Kidney epithelial cell (primary cell): ENCODE measurements around the gene EFNA1. TPM values are rescaled to one million over a fixed set of nuclear protein-coding genes. Genes with fewer than 3 reads are reported as not detected.

ENCODE experiments used
- DNase-seq: peaks from one replicate; pipeline ENCODE4 v3.0.0-alpha.2; 2010; ENCODE audit warnings: low read depth
- H3K27me3 ChIP-seq: 2 replicates; pipeline ENCODE4 v1.6.0; 2011; ENCODE audit warnings: low read length; ENCODE audit not compliant: control insufficient read depth, insufficient read depth
- H3K36me3 ChIP-seq: 2 replicates; pipeline ENCODE4 v1.5.1; 2011; ENCODE audit warnings: low read length; ENCODE audit not compliant: control insufficient read depth, insufficient read depth
- H3K4me3 ChIP-seq: 2 replicates; pipeline ENCODE4 v1.5.1; 2011; ENCODE audit warnings: low read depth, mild to moderate bottlenecking, control low read depth, low read length
- total RNA-seq: library from RNA; depleted of rRNA; stranded (reverse); fragments of >200 nt; gene quantifications from 2 replicates; pipeline ENCODE4 v1.2.3, GENCODE V29; 2015
- TF ChIP-seq, protein P1 (sequence below): IDR thresholded peaks from 2 replicates; pipeline ENCODE4 v1.5.1; 2011; ENCODE audit warnings: mild to moderate bottlenecking, moderate library complexity, low read length, control low read depth, inconsistent platforms; ENCODE audit not compliant: insufficient read depth, poor library complexity, severe bottlenecking

Gene EFNA1
- total RNA-seq, 1 donor from 2014 or later = 126 TPM

- DNase-seq = no peak
- peaks cover 6% of the 10 kb centered on the region for H3K36me3 ChIP-seq
- TF ChIP-seq, protein P1, sequence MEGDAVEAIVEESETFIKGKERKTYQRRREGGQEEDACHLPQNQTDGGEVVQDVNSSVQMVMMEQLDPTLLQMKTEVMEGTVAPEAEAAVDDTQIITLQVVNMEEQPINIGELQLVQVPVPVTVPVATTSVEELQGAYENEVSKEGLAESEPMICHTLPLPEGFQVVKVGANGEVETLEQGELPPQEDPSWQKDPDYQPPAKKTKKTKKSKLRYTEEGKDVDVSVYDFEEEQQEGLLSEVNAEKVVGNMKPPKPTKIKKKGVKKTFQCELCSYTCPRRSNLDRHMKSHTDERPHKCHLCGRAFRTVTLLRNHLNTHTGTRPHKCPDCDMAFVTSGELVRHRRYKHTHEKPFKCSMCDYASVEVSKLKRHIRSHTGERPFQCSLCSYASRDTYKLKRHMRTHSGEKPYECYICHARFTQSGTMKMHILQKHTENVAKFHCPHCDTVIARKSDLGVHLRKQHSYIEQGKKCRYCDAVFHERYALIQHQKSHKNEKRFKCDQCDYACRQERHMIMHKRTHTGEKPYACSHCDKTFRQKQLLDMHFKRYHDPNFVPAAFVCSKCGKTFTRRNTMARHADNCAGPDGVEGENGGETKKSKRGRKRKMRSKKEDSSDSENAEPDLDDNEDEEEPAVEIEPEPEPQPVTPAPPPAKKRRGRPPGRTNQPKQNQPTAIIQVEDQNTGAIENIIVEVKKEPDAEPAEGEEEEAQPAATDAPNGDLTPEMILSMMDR = no peak
- no peaks in the 10 kb centered on the region for H3K27me3 ChIP-seq
- no peak overlapping the region for H3K4me3 ChIP-seq
These were observed 56.1 kb downstream of the EFNA1 start for GRCh38 chr1:155183775-155184221.

GRCh38 chr1:155184351-155184811, 56.7 kb downstream of the EFNA1 start:
- peaks cover 6% of the 10 kb centered on the region for H3K36me3 ChIP-seq
- no peak for DNase-seq
- TF ChIP-seq, protein P1 = no peak

More at GRCh38 chr1:155184351-155184811, 56.7 kb downstream of the EFNA1 start:
- H3K27me3 ChIP-seq = no peaks in the 10 kb centered on the region
- H3K4me3 ChIP-seq = no peak overlapping the region

Other genes starting within 250 kb of the EFNA1 start
- 9.7 and 13.6 TPM in 2 replicates for gene PMVK, start 191.2 kb upstream of the EFNA1 start, total RNA-seq
- 88.2 and 102 TPM in 2 replicates for gene PBXIP1, start 171.8 kb upstream of the EFNA1 start, total RNA-seq
- gene PYGO2, start 166.1 kb upstream of the EFNA1 start, total RNA-seq = 21.2 and 27.8 TPM in 2 replicates
- 176 and 183 TPM in 2 replicates for gene SHC1, start 157.1 kb upstream of the EFNA1 start, total RNA-seq
- 67.4 and 72.4 TPM in 2 replicates for gene CKS1B, start 153.2 kb upstream of the EFNA1 start, total RNA-seq
- 53.0 and 60.9 TPM in 2 replicates for gene FLAD1, start 144.5 kb upstream of the EFNA1 start, total RNA-seq
- 1.6 TPM in 1 of 2 replicates, not detected in the other for gene LENEP, start 134.3 kb upstream of the EFNA1 start, total RNA-seq
- 28.0 and 40.3 TPM in 2 replicates for gene ZBTB7B, start 125.1 kb upstream of the EFNA1 start, total RNA-seq
- 0.27 TPM in 1 of 2 replicates, not detected in the other for gene DCST2, start 94.1 kb upstream of the EFNA1 start, total RNA-seq
- gene DCST1, start 94.1 kb upstream of the EFNA1 start, total RNA-seq = not detected in 2 replicates
- gene ADAM15, start 76.6 kb upstream of the EFNA1 start, total RNA-seq = 186 and 209 TPM in 2 replicates
- gene EFNA4, start 64.1 kb upstream of the EFNA1 start, total RNA-seq = 16.8 and 19.9 TPM in 2 replicates
- gene EFNA3, start 49.0 kb upstream of the EFNA1 start, total RNA-seq = 1.6 and 1.7 TPM in 2 replicates
- 26.6 and 28.7 TPM in 2 replicates for gene SLC50A1, start 8.0 kb downstream of the EFNA1 start, total RNA-seq
- gene DPM3, start 12.7 kb downstream of the EFNA1 start, total RNA-seq = 36.4 and 74.9 TPM in 2 replicates
- 207 and 241 TPM in 2 replicates for gene KRTCAP2, start 45.4 kb downstream of the EFNA1 start, total RNA-seq
- 7.1 and 9.1 TPM in 2 replicates for gene TRIM46, start 46.0 kb downstream of the EFNA1 start, total RNA-seq
- 51.5 and 58.1 TPM in 2 replicates for gene THBS3, start 80.0 kb downstream of the EFNA1 start, total RNA-seq
- gene MTX1, start 80.8 kb downstream of the EFNA1 start, total RNA-seq = 79.3 and 84.3 TPM in 2 replicates
- 13.2 and 24.8 TPM in 2 replicates for gene ENTREP3, start 127.6 kb downstream of the EFNA1 start, total RNA-seq
- 93.8 and 108 TPM in 2 replicates for gene SCAMP3, start 134.5 kb downstream of the EFNA1 start, total RNA-seq
- 21.7 and 24.2 TPM in 2 replicates for gene CLK2, start 145.6 kb downstream of the EFNA1 start, total RNA-seq
- 2.8 and 3.8 TPM in 2 replicates for gene HCN3, start 149.6 kb downstream of the EFNA1 start, total RNA-seq
- gene PKLR, start 173.6 kb downstream of the EFNA1 start, total RNA-seq = not detected in 2 replicates
- gene FDPS, start 181.0 kb downstream of the EFNA1 start, total RNA-seq = 248 and 271 TPM in 2 replicates
- gene RUSC1, start 193.0 kb downstream of the EFNA1 start, total RNA-seq = 38.1 and 38.3 TPM in 2 replicates